ENCODE results near the gene FGG. TPM values are rescaled to one million over a fixed set of nuclear protein-coding genes. Genes with fewer than 3 reads are reported as not detected.

FGG gene
- total RNA-seq, 1 donor: not detected

GRCh38 chr4:154559141-154559493 lies 53.3 kb downstream of the FGG start:
- DNase-seq (ENCODE audit: low read depth): no peak
- TF ChIP-seq CTCF (IDR thresholded peaks at IDR 0.05; ENCODE audit: insufficient read depth, low read length): no peak
- no peak overlapping the region for H3K4me3 ChIP-seq (ENCODE audit: low read depth, low read length)

Other genes starting within 250 kb of the FGG start
- gene DCHS2, start 120.9 kb downstream of the FGG start, total RNA-seq (ENCODE audit: low replicate concordance): under 0.01 TPM in 1 of 2 replicates, not detected in the other
- gene PLRG1, start 62.3 kb downstream of the FGG start, total RNA-seq (ENCODE audit: low replicate concordance): 59.2 and 79.6 TPM in 2 replicates
- not detected in 2 replicates for gene FGB, start 49.6 kb downstream of the FGG start, total RNA-seq (ENCODE audit: low replicate concordance)
- not detected in 2 replicates for gene FGA, start 21.9 kb downstream of the FGG start, total RNA-seq (ENCODE audit: low replicate concordance)
- 0.57 TPM in 1 of 2 replicates, not detected in the other for gene LRAT, start 131.3 kb upstream of the FGG start, total RNA-seq (ENCODE audit: low replicate concordance)
- gene RBM46, start 168.6 kb upstream of the FGG start, total RNA-seq (ENCODE audit: low replicate concordance): 0.57 TPM in 1 of 2 replicates, not detected in the other

Measured in fibroblast of the aortic adventitia (primary cell).